Glutamatergic neuron (in vitro differentiated cells): Measurements from ENCODE around the gene PLEKHJ1. TPM values are rescaled to one million over a fixed set of nuclear protein-coding genes. Genes with fewer than 3 reads are reported as not detected.

Experiments used
- DNase-seq: peaks from one replicate; pipeline ENCODE4 v3.0.0; 2022
- H3K27ac Mint-ChIP-seq: one replicate; pipeline ENCODE4 v1.8.0; 2020; ENCODE audit warnings: mild to moderate bottlenecking, mixed read lengths, inconsistent platforms; ENCODE audit not compliant: unreplicated experiment
- H3K27me3 Mint-ChIP-seq: one replicate; pipeline ENCODE4 v1.8.0; 2020; ENCODE audit warnings: mild to moderate bottlenecking, moderate library complexity, mixed read lengths, inconsistent platforms; ENCODE audit not compliant: unreplicated experiment
- H3K36me3 Mint-ChIP-seq: one replicate; pipeline ENCODE4 v1.8.0; 2020; ENCODE audit warnings: mild to moderate bottlenecking, mixed read lengths, inconsistent platforms; ENCODE audit not compliant: unreplicated experiment
- H3K4me1 Mint-ChIP-seq: one replicate; pipeline ENCODE4 v1.8.0; 2020; ENCODE audit warnings: mild to moderate bottlenecking, low read depth, mixed read lengths, inconsistent platforms; ENCODE audit not compliant: unreplicated experiment
- H3K4me3 Mint-ChIP-seq: one replicate; pipeline ENCODE4 v1.8.0; 2020; ENCODE audit warnings: mild to moderate bottlenecking, mixed read lengths, inconsistent platforms; ENCODE audit not compliant: unreplicated experiment
- H3K9me3 Mint-ChIP-seq: one replicate; pipeline ENCODE4 v1.8.0; 2020; ENCODE audit warnings: mild to moderate bottlenecking, moderate library complexity, mixed read lengths, inconsistent platforms; ENCODE audit not compliant: unreplicated experiment
- total RNA-seq: library from RNA; stranded (reverse); fragmentation: NEBNext Ultra II Directional; extraction: Animal tissue kit (Norgen Biotek cat#: 25700); gene quantifications from one replicate; pipeline ENCODE4 v1.2.1, GENCODE V29; 2021; ENCODE audit not compliant: unreplicated experiment
- TF ChIP-seq, protein P1 (sequence below): fragments of 200-600 bp; sonication (generic); IDR thresholded peaks from one replicate; pipeline ENCODE4 v1.5.0; 2021; ENCODE audit not compliant: partially characterized antibody, unreplicated experiment

Gene PLEKHJ1
- total RNA-seq, 1 donor from 2014 or later: 164 TPM

DNA sequence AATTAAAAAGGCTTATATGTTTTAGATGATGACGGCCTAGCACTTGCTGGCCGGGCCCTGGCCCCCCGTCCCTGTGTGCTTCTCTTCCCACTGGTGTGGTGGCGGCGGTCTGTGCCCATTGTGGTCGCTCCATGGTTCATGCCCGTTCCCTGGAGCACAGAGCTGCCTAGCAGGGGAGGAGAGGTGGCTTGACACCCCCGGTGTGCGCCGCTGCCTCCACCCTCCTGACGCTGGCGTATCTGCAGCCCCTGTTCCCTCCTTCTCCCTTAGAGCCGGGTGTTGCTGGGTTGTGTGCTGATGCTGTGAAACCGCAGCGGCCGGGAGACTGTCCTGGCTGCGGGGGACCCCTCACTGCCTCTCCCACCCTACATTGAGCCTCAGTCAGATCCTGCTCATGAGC is 43.3 kb downstream of the PLEKHJ1 start:
- no peak overlapping the region for H3K4me3 Mint-ChIP-seq
- DNase-seq: no peak
- H3K36me3 Mint-ChIP-seq: no peaks in the 10 kb centered on the region
- TF ChIP-seq, protein P1, sequence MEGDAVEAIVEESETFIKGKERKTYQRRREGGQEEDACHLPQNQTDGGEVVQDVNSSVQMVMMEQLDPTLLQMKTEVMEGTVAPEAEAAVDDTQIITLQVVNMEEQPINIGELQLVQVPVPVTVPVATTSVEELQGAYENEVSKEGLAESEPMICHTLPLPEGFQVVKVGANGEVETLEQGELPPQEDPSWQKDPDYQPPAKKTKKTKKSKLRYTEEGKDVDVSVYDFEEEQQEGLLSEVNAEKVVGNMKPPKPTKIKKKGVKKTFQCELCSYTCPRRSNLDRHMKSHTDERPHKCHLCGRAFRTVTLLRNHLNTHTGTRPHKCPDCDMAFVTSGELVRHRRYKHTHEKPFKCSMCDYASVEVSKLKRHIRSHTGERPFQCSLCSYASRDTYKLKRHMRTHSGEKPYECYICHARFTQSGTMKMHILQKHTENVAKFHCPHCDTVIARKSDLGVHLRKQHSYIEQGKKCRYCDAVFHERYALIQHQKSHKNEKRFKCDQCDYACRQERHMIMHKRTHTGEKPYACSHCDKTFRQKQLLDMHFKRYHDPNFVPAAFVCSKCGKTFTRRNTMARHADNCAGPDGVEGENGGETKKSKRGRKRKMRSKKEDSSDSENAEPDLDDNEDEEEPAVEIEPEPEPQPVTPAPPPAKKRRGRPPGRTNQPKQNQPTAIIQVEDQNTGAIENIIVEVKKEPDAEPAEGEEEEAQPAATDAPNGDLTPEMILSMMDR: no peak
- peaks cover 3% of the 10 kb centered on the region for H3K9me3 Mint-ChIP-seq
- H3K27me3 Mint-ChIP-seq: peaks cover 8% of the 10 kb centered on the region
- H3K27ac Mint-ChIP-seq: no peak overlapping the region
- H3K4me1 Mint-ChIP-seq: no peaks in the 10 kb centered on the region

DNA sequence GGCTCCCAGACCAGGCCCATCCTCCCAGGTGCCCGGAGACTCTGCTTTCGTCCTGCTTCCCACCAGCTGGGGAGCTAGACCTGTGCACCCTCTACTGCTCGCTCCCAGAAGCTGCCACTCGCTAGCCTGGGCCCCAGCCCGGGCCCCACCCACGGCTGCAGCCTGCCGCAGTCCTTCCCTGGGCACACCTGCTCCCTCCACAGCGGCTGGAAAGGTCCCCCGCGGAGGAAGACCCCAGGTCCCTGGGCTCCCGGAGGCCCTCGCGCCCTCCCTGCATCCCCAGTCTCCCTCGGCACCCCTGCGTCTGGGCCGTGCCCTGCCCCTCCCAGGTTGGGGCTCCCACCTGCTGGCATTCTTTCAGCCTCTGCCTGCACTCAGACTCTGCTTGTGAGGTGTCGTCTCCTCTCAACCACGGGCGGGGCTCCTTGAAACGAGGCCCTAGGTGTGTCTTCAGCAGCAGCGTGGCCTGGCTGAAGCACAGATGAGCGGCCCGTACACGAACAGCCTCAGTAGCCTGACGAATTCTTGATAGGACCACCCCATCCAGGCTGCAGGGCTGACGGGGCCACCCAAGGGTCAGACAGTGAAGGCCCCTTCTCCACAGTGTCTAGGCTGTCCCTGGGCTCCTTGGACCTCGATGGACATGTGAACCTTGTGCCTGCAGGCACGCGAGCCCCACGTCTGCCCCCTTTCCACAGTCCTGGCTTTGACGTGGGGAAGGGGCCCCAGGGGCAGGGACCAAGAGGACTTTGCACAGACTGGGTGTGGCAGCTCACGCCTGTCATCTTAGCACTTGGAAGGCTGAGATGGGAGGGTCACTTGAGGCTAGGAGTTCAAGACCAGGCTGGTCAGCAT is 44.4 kb downstream of the PLEKHJ1 start:
- DNase-seq: no peak
- no peak overlapping the region for H3K27ac Mint-ChIP-seq
- H3K9me3 Mint-ChIP-seq: peaks cover 6% of the 10 kb centered on the region
- peaks cover 6% of the 10 kb centered on the region for H3K27me3 Mint-ChIP-seq
- no peaks in the 10 kb centered on the region for H3K4me1 Mint-ChIP-seq
- H3K36me3 Mint-ChIP-seq: no peaks in the 10 kb centered on the region
- TF ChIP-seq, protein P1: no peak
- H3K4me3 Mint-ChIP-seq: no peak overlapping the region

DNA sequence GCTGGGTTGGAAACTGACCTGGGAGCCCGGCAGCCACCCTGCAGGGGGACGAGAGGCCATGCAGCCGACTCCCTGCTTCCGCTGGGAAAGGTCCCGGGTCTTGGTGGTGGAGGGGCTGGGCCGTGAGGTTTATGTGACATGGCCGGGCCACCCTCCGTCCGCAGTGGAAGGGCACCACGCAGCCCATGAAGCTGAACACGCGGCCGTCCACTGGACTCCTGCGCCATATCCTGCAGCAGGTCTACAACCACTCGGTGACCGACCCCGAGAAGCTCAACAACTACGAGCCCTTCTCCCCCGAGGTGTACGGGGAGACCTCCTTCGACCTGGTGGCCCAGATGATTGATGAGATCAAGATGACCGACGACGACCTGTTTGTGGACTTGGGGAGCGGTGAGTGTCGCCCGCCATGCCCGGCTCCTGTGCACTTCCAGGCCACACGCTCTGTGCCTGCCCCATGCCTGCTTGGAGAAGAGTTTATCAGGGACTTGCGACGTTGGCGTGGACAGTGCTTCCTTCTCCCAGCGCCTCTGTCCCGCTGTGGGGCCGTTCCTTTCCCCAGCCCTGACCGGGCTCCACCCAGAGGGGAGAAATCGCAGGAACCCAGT is 45.2 kb downstream of the PLEKHJ1 start:
- TF ChIP-seq, protein P1: no peak
- Mint-ChIP-seq H3K27ac (no peak overlapping the region), H3K9me3 (peaks cover 4% of the 10 kb centered on the region), H3K4me3 (no peak overlapping the region), H3K4me1 (no peaks in the 10 kb centered on the region), H3K27me3 (peaks cover 6% of the 10 kb centered on the region), H3K36me3 (no peaks in the 10 kb centered on the region)
- DNase-seq: no peak

GRCh38 chr19:2189880-2190279 is 46.2 kb downstream of the PLEKHJ1 start:
- H3K9me3 Mint-ChIP-seq: peaks cover 5% of the 10 kb centered on the region
- TF ChIP-seq, protein P1: no peak
- no peak overlapping the region for H3K27ac Mint-ChIP-seq
- no peak overlapping the region for H3K4me3 Mint-ChIP-seq
- H3K27me3 Mint-ChIP-seq: peaks cover 6% of the 10 kb centered on the region
- H3K36me3 Mint-ChIP-seq: no peaks in the 10 kb centered on the region
- no peak for DNase-seq
- no peaks in the 10 kb centered on the region for H3K4me1 Mint-ChIP-seq
